PFSK-1 (cell line): ENCODE data around the gene SLC26A11.

Experiments
- POLR2AphosphoS5 ChIP-seq: IDR thresholded peaks from 2 replicates; pipeline ENCODE4 v1.6.1; 2012; ENCODE audit warnings: low read depth, mild to moderate bottlenecking, control low read depth, low read length, moderate library complexity
- TAF1 ChIP-seq: IDR thresholded peaks from 2 replicates; pipeline ENCODE4 v1.6.1; 2012; ENCODE audit warnings: low read length, control low read depth, borderline replicate concordance; ENCODE audit not compliant: insufficient read depth
- TF ChIP-seq, protein P1 (sequence below), 2 experiments: IDR thresholded peaks; 2 replicates each; pipeline versions ENCODE4 v1.6.1 to v1.8.0; 2011 to 2012; ENCODE audit warnings: low read depth in 2 of 2, low read length in 2 of 2, control low read depth in 1 of 2, inconsistent platforms in 1 of 2, mild to moderate bottlenecking in 1 of 2, moderate library complexity in 1 of 2; ENCODE audit not compliant: insufficient read depth in 1 of 2

GRCh38 chr17:80173916-80174315, 46.3 kb upstream of the SLC26A11 start:
- no peak for TF ChIP-seq POLR2AphosphoS5
- no peak for TF ChIP-seq TAF1
- TF ChIP-seq, protein P1, sequence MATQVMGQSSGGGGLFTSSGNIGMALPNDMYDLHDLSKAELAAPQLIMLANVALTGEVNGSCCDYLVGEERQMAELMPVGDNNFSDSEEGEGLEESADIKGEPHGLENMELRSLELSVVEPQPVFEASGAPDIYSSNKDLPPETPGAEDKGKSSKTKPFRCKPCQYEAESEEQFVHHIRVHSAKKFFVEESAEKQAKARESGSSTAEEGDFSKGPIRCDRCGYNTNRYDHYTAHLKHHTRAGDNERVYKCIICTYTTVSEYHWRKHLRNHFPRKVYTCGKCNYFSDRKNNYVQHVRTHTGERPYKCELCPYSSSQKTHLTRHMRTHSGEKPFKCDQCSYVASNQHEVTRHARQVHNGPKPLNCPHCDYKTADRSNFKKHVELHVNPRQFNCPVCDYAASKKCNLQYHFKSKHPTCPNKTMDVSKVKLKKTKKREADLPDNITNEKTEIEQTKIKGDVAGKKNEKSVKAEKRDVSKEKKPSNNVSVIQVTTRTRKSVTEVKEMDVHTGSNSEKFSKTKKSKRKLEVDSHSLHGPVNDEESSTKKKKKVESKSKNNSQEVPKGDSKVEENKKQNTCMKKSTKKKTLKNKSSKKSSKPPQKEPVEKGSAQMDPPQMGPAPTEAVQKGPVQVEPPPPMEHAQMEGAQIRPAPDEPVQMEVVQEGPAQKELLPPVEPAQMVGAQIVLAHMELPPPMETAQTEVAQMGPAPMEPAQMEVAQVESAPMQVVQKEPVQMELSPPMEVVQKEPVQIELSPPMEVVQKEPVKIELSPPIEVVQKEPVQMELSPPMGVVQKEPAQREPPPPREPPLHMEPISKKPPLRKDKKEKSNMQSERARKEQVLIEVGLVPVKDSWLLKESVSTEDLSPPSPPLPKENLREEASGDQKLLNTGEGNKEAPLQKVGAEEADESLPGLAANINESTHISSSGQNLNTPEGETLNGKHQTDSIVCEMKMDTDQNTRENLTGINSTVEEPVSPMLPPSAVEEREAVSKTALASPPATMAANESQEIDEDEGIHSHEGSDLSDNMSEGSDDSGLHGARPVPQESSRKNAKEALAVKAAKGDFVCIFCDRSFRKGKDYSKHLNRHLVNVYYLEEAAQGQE (IDR thresholded peaks at IDR 0.05; ENCODE audit: insufficient read depth in 1 of 2, low read depth in 2 of 2, low read length in 2 of 2): no peak
